GM12874 (cell line): ENCODE measurements around the gene LRMDA.

Experiments
- CTCF ChIP-seq: IDR thresholded peaks from 2 replicates; pipeline ENCODE4 v1.5.1; 2011; ENCODE audit warnings: low read depth, mild to moderate bottlenecking, control low read depth, low read length, moderate library complexity; ENCODE audit not compliant: insufficient read depth

The LRMDA gene

GRCh38 chr10:76037531-76038155, 606.2 kb downstream of the LRMDA start:
- TF ChIP-seq CTCF: no peak

DNA sequence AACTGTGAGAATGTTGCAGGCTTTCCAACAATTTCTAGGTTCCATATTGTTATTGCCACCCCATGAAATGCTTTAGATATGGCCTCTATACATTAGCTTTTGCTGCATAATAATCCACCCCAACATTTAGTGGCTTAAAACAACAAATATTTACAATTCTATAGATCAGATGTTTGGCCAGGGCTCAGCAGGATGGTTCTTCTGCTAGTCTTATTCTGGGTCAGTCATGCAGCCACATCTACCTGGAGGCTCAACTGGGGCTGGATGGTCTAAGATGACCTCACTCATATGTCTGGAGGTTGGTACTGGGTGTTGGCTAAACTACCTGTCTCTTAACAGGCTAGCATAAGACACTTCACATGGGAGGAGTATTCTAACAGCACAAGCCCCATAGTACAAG, 607.3 kb downstream of the LRMDA start:
- TF ChIP-seq CTCF: no peak

GRCh38 chr10:76040107-76040829, 608.8 kb downstream of the LRMDA start:
- no peak for TF ChIP-seq CTCF

- TF ChIP-seq CTCF: no peak
Observed at GRCh38 chr10:76040830-76041220, 609.4 kb downstream of the LRMDA start.

DNA sequence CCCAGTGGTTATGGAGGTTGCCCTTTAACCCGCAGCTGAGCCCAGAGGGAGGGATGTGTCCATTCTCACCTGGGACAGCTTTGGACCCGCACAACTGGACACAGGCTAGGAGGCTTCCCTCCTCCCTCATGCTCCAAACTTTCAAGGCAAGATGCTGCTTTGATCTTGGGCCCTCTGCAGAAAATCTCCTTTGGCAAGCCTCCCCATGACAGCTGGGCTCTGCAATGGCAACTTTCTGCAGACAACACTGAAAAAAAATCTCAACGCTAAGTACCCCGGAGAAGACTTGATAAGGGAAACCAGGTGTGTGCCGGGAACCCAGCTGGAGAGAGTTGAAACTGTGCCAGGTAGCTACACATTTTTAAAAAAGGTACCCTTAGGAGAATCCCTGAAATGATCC, 610.1 kb downstream of the LRMDA start:
- TF ChIP-seq CTCF: no peak

DNA sequence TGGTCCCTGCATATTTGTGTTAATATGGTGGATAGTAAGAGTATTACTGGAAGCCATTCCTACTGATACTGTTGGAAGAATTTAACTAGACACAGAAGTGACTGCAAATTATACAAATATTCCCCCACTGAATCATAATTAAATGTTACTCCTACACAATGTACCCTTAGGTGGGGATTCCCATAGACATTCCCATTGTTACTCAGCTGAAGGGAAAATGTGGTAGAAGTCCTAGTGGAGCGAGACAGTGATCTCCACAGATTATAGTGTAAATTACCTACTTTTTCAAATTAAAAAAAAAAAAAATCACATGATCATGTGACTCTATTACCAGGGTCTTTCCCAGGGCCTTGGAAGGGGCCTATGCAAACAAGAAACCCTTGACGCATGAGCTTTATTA, 611.8 kb downstream of the LRMDA start:
- no peak for TF ChIP-seq CTCF

DNA sequence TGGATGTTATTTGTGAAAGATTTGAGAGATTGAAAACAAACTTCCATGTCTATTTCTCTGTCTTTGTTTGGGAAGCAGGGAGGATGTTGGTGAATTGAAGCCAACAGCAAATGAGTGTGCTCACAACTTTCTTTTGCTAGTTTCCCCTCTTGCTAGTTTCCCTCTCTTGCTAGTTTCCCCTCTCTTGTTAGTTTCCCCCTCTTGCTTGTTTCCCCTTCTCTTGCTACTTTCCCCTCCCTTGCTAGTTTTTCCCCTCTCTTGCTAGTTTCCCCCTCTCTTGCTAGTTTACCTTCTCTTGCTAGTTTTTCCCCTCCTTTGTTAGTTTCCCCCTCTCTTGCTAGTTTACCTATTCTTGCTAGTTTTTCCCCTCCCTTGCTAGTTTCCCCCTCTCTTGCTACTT, 613.3 kb downstream of the LRMDA start:
- no peak for TF ChIP-seq CTCF
